Fibroblast of skin of left quadriceps (primary cell): ENCODE data around the gene CAPN15.
"Not testable (repeated sequence)": the region's sequence is repeated elsewhere in the genome, so short reads cannot be mapped to it uniquely, and the experiment has no call there.

Experiments
- DNase-seq, 2 experiments: peaks; one replicate each; pipeline ENCODE4 v3.0.0-alpha.2; 2013; ENCODE audit warnings: low read depth in 2 of 2

Gene CAPN15

GRCh38 chr16:527015-527903, at the start of gene CAPN15:
Gene CAPN15, plus strand, starts transcription at chr16:527712. Its CDS starts 19,127 bp downstream, at chr16:546839.
- DNase-seq, result peak; percentile 62 to 66

GRCh38 chr16:478287-478686, 49.2 kb upstream of the CAPN15 start:
- not testable (repeated sequence) for DNase-seq

GRCh38 chr16:482468-483185, 44.9 kb upstream of the CAPN15 start:
- no peak for DNase-seq

- no peak for DNase-seq
These were observed 44.0 kb upstream of the CAPN15 start for GRCh38 chr16:483341-484075.

- no peak for DNase-seq
These were observed 37.9 kb upstream of the CAPN15 start for GRCh38 chr16:489606-490005.

- DNase-seq, result no peak
These were observed 36.7 kb upstream of the CAPN15 start for GRCh38 chr16:490768-491167.

GRCh38 chr16:491220-491919, 36.1 kb upstream of the CAPN15 start:
- DNase-seq, result no peak

- DNase-seq, result no peak
These were observed 35.2 kb upstream of the CAPN15 start for GRCh38 chr16:492211-492875.

GRCh38 chr16:494676-495075, 32.8 kb upstream of the CAPN15 start:
- not testable (repeated sequence) for DNase-seq

- no peak for DNase-seq
These were observed 32.3 kb upstream of the CAPN15 start for GRCh38 chr16:495127-495748.

- DNase-seq, result no peak
These were observed 31.2 kb upstream of the CAPN15 start for GRCh38 chr16:496097-496886.

GRCh38 chr16:497258-497657, 30.3 kb upstream of the CAPN15 start:
- no peak for DNase-seq

GRCh38 chr16:499924-500323, 27.6 kb upstream of the CAPN15 start:
- DNase-seq, result no peak

GRCh38 chr16:500709-501108, 26.8 kb upstream of the CAPN15 start:
- DNase-seq, result no peak

- DNase-seq, result no peak
These were observed 25.2 kb upstream of the CAPN15 start for GRCh38 chr16:502179-502943.

GRCh38 chr16:503150-504071, 24.1 kb upstream of the CAPN15 start:
- no peak for DNase-seq

- no peak for DNase-seq
These were observed 21.9 kb upstream of the CAPN15 start for GRCh38 chr16:505479-506245.
